Gastrocnemius medialis (tissue), 4 donors: Measurements from ENCODE around the gene NETO2. TPM values are rescaled to one million over a fixed set of nuclear protein-coding genes. Genes with fewer than 3 reads are reported as not detected.

Source experiments
- ATAC-seq, 2 donors: fragments of 150-250 bp; one replicate each; pipeline ENCODE4 v1.9.1; 2016
- DNase-seq, 2 donors: peaks; one replicate each; pipeline ENCODE4 v3.0.0-alpha.2; 2019
- H3K27ac ChIP-seq, 4 donors: fragments of 200-600 bp; sonication (generic); 1 replicate in 1 of 4; 2 replicates in 3 of 4; pipeline ENCODE4 v1.5.1; 2016 to 2018; ENCODE audit warnings: mild to moderate bottlenecking in 2 of 4, moderate library complexity in 1 of 4
- H3K27me3 ChIP-seq, 3 donors: fragments of 200-600 bp; sonication (generic) in 2 of 3; 1 replicate in 1 of 3; 2 replicates in 2 of 3; pipeline versions ENCODE4 v1.5.1 to v1.6.0; 2016 to 2019; ENCODE audit warnings: mild to moderate bottlenecking in 1 of 3, moderate library complexity in 1 of 3
- H3K36me3 ChIP-seq, 2 donors: fragments of 200-600 bp; sonication (generic) in 1 of 2; one replicate each; pipeline ENCODE4 v1.5.1; 2017 to 2018
- H3K4me1 ChIP-seq, 2 donors: fragments of 200-600 bp; sonication (generic) in 1 of 2; one replicate each; pipeline ENCODE4 v1.5.1; 2016 to 2017; ENCODE audit warnings: mild to moderate bottlenecking in 2 of 2
- H3K4me3 ChIP-seq, 4 donors: fragments of 200-600 bp; sonication (generic) in 3 of 4; 1 replicate in 1 of 4; 2 replicates in 3 of 4; pipeline ENCODE4 v1.5.1; 2016 to 2019; ENCODE audit warnings: mild to moderate bottlenecking in 2 of 4
- H3K9me3 ChIP-seq, 3 donors: fragments of 200-600 bp; sonication (generic) in 2 of 3; 1 replicate in 1 of 3; 2 replicates in 2 of 3; pipeline ENCODE4 v1.5.1; 2016 to 2019
- CTCF ChIP-seq, 5 experiments: fragments of 450-650 bp in 3 of 5; fragments of 200-600 bp in 2 of 5; sonication (generic) in 2 of 5; IDR thresholded peaks in 4 of 5; conservative IDR thresholded peaks in 1 of 5; 1 replicate in 4 of 5; 2 replicates in 1 of 5; pipeline ENCODE4 v1.5.1; 2016 to 2019; ENCODE audit warnings: antibody characterized with exemption in 5 of 5, mild to moderate bottlenecking in 3 of 5, moderate library complexity in 3 of 5
- POLR2A ChIP-seq, 2 donors: fragments of 450-650 bp; IDR thresholded peaks; one replicate each; pipeline ENCODE4 v1.6.1; 2017; ENCODE audit warnings: antibody characterized with exemption in 2 of 2, mild to moderate bottlenecking in 2 of 2, moderate library complexity in 2 of 2
- in situ Hi-C, 4 donors: fragments of 200-750 bp; cut with MboI; loops; one replicate each; pipeline versions ENCODE4 v1.15.0 to v1.8.0; 2017; ENCODE audit warnings: low sequenced_read_pairs in 4 of 4
- intact Hi-C: fragments of 100-400 bp; cut with DNase I; formaldehyde crosslinking; loops from one replicate; pipeline ENCODE4 v1.15.1; 2023; ENCODE audit warnings: low total_unique reads
- total RNA-seq, 4 donors: library from RNA; depleted of rRNA; stranded (reverse); fragments of >200 nt; gene quantifications; one replicate each; pipeline versions ENCODE4 v1.1.0 to v1.2.3, GENCODE V29; 2016

NETO2 gene
- total RNA-seq, 4 donors from 2014 or later, result 0.31 to 5.9 (median 2.6) TPM

DNA sequence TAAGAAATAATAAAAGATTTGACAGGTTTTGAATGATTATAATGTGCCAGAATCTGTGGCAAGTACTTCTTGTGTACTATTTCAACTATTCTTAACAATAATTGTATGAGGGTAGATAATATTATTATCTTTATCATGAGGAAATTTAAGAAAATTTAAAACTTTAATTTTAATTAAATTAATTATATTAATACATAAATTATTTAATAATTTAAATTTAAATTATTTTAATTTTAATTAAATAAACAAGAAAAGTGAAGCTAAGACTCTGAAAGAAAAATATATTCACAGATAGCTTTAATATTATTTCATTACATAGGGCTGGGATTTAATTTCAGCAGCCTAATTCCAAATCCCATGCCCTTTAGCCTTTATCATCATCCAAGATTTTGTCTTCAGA is 31.4 kb upstream of the NETO2 start:
- DNase-seq, result no peak
- no peak for ATAC-seq
- Histone ChIP-seq H3K4me1 (no peaks in the 10 kb centered on the region), H3K4me3 (no peak overlapping the region), H3K27me3 (no peaks in the 10 kb centered on the region), H3K27ac (no peak overlapping the region), H3K36me3 (no peaks in the 10 kb centered on the region), H3K9me3 (no peaks in the 10 kb centered on the region)
- TF ChIP-seq CTCF (IDR thresholded peaks at IDR 0.05 in 4 of 5, conservative IDR thresholded peaks at IDR 0.05 in 1 of 5) (no peak), POLR2A (IDR thresholded peaks at IDR 0.05) (no peak)
- in situ Hi-C loops (no loop called here), intact Hi-C loops (no loop called here)

GRCh38 chr16:47162670-47163420 is 19.1 kb upstream of the NETO2 start:
- no peaks in the 10 kb centered on the region for H3K9me3 ChIP-seq
- DNase-seq (no peak), ATAC-seq (no peak)
- no peaks in the 10 kb centered on the region for H3K4me1 ChIP-seq
- no peak overlapping the region for H3K27ac ChIP-seq
- H3K27me3 ChIP-seq, result no peaks in the 10 kb centered on the region
- intact Hi-C loops, result no loop called here
- H3K4me3 ChIP-seq, result no peak overlapping the region
- H3K36me3 ChIP-seq, result peaks cover 0 to 13% of the 10 kb centered on the region in 2 donors
- TF ChIP-seq POLR2A (IDR thresholded peaks at IDR 0.05), result no peak
- no peak for TF ChIP-seq CTCF (IDR thresholded peaks at IDR 0.05 in 4 of 5, conservative IDR thresholded peaks at IDR 0.05 in 1 of 5)
- in situ Hi-C loops, result no loop called here

DNA sequence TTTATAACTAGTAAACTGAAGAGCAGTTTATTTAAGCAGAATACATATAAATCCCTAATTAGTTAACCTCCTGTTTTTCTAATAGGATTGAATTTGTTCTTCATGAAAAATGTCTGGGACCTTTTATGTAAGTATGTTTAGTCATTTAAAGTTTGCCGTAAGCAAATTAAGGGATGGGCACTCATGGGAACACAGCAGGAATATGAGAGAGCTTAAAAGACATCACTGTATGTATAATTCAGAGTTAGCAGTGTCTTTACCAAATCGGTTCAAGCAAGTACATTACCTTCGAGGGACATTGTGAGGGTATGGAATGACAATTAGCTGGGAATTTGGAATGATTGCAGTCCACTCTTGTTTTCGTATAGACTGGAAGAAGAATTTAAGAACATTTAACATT is 17.7 kb upstream of the NETO2 start:
- Histone ChIP-seq H3K4me3 (no peak overlapping the region), H3K27me3 (no peaks in the 10 kb centered on the region), H3K9me3 (no peaks in the 10 kb centered on the region), H3K36me3 (peaks cover 0 to 19% of the 10 kb centered on the region in 2 donors), H3K4me1 (no peaks in the 10 kb centered on the region), H3K27ac (no peak overlapping the region)
- no peak for ATAC-seq
- DNase-seq, result no peak
- intact Hi-C loops (no loop called here), in situ Hi-C loops (no loop called here)
- TF ChIP-seq POLR2A (IDR thresholded peaks at IDR 0.05) (no peak), CTCF (IDR thresholded peaks at IDR 0.05 in 4 of 5, conservative IDR thresholded peaks at IDR 0.05 in 1 of 5) (no peak)

DNA sequence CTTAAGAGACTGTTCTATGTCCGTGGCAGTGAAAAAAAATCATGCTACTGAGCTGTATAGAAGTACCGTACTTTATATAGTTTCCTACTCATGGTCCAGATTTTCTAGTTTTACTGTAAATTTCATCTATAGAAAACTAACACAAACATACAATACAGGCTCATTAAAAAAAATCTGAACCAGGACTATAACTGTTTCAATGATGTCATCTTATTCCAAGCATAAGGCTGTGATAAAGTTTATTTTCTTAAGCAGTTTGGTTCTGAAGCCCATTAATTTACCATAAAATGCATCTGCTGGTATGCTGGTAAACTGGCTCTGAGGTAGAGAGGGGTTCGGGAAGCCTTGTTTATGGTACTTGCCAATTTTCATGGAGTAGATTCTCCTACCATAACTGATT is 16.7 kb upstream of the NETO2 start:
- intact Hi-C loops, result no loop called here
- Histone ChIP-seq H3K4me3 (no peak overlapping the region), H3K27ac (no peak overlapping the region), H3K27me3 (no peaks in the 10 kb centered on the region), H3K9me3 (no peaks in the 10 kb centered on the region), H3K4me1 (no peaks in the 10 kb centered on the region), H3K36me3 (peaks cover 0 to 19% of the 10 kb centered on the region in 2 donors)
- TF ChIP-seq CTCF (IDR thresholded peaks at IDR 0.05 in 4 of 5, conservative IDR thresholded peaks at IDR 0.05 in 1 of 5) (no peak), POLR2A (IDR thresholded peaks at IDR 0.05) (no peak)
- DNase-seq (no peak), ATAC-seq (no peak)
- in situ Hi-C loops, result no loop called here

DNA sequence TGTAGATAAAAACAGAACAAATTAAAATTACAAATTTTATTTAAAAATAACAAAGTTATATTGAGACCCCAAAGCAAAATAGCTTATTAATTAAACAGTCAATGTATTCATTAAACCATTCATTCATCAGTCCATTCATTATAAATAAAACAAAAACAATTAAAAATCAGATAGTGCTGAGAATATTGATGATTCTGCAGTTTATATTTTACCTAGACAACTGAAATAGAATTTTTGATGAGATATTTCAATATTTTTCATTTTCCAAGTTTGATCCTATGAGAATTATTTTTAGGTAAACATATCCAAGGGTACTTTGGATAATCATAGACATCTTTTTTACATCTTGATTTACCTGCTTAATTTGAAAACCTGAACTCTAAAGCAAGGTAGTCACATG is 15.2 kb upstream of the NETO2 start:
- peaks cover 0 to 22% of the 10 kb centered on the region in 2 donors for H3K36me3 ChIP-seq
- H3K27me3 ChIP-seq, result no peaks in the 10 kb centered on the region
- intact Hi-C loops, result no loop called here
- ATAC-seq (no peak), DNase-seq (no peak)
- H3K4me3 ChIP-seq, result no peak overlapping the region
- H3K9me3 ChIP-seq, result no peaks in the 10 kb centered on the region
- no peaks in the 10 kb centered on the region for H3K4me1 ChIP-seq
- H3K27ac ChIP-seq, result no peak overlapping the region
- no peak for TF ChIP-seq POLR2A (IDR thresholded peaks at IDR 0.05)
- no peak for TF ChIP-seq CTCF (IDR thresholded peaks at IDR 0.05 in 4 of 5, conservative IDR thresholded peaks at IDR 0.05 in 1 of 5)
- in situ Hi-C loops, result no loop called here
